Mesendoderm (in vitro differentiated cells): Measurements from ENCODE around the gene FAM98C.

Source experiments
- DNase-seq: peaks from one replicate; pipeline ENCODE4 v3.0.0; 2013
- H2AK5ac ChIP-seq: 2 replicates; pipeline ENCODE4 v1.6.1; 2013; ENCODE audit warnings: low read length, inconsistent platforms
- H2BK120ac ChIP-seq: 2 replicates; pipeline ENCODE4 v1.6.1; 2013; ENCODE audit warnings: low read depth, mild to moderate bottlenecking, low read length, moderate library complexity, mixed read lengths
- H2BK15ac ChIP-seq: replicated peaks from 2 replicates; pipeline ENCODE4 v1.6.1; 2013; ENCODE audit warnings: low read depth, mild to moderate bottlenecking, moderate library complexity
- H2BK5ac ChIP-seq: 2 replicates; pipeline ENCODE4 v1.6.1; 2013; ENCODE audit warnings: low read length, inconsistent platforms
- H3K18ac ChIP-seq: 2 replicates; pipeline ENCODE4 v1.6.1; 2013; ENCODE audit warnings: mild to moderate bottlenecking, low read length, mixed read lengths
- H3K23ac ChIP-seq: one replicate; pipeline ENCODE4 v1.6.1; 2013; ENCODE audit warnings: low read length
- H3K27ac ChIP-seq: 2 replicates; pipeline ENCODE4 v1.5.1; 2013; ENCODE audit warnings: low read depth, mild to moderate bottlenecking, inconsistent platforms, low read length, moderate library complexity
- H3K27me3 ChIP-seq: 2 replicates; pipeline ENCODE4 v1.6.1; 2013; ENCODE audit warnings: low read length, control low read depth, mild to moderate bottlenecking, inconsistent platforms; ENCODE audit not compliant: insufficient read depth, poor library complexity
- H3K36me3 ChIP-seq: 2 replicates; pipeline ENCODE4 v1.6.1; 2013; ENCODE audit warnings: low read length, inconsistent platforms; ENCODE audit not compliant: control insufficient read depth, insufficient read depth
- H3K4ac ChIP-seq: one replicate; pipeline ENCODE4 v1.6.1; 2013; ENCODE audit warnings: low read depth, mild to moderate bottlenecking, low read length, moderate library complexity
- H3K4me1 ChIP-seq: 2 replicates; pipeline ENCODE4 v1.6.1; 2013; ENCODE audit warnings: low read depth, low read length, inconsistent platforms; ENCODE audit not compliant: control insufficient read depth
- H3K4me2 ChIP-seq: 2 replicates; pipeline ENCODE4 v1.6.1; 2013; ENCODE audit warnings: low read length
- H3K4me3 ChIP-seq: 2 replicates; pipeline ENCODE4 v1.5.1; 2013; ENCODE audit warnings: mild to moderate bottlenecking, low read length
- H3K56ac ChIP-seq: one replicate; pipeline ENCODE4 v1.6.1; 2013; ENCODE audit warnings: low read length
- H3K79me1 ChIP-seq: 2 replicates; pipeline ENCODE4 v1.6.1; 2013; ENCODE audit warnings: low read length, inconsistent platforms
- H3K79me2 ChIP-seq: 2 replicates; pipeline ENCODE4 v1.6.1; 2013; ENCODE audit warnings: mild to moderate bottlenecking, low read length; ENCODE audit not compliant: control insufficient read depth, insufficient read depth
- H3K9ac ChIP-seq: 2 replicates; pipeline ENCODE4 v1.6.1; 2013; ENCODE audit warnings: low read length, inconsistent platforms
- H4K5ac ChIP-seq: one replicate; pipeline ENCODE4 v1.6.1; 2013; ENCODE audit warnings: low read length
- H4K8ac ChIP-seq: one replicate; pipeline ENCODE4 v1.6.1; 2013; ENCODE audit warnings: low read depth, mild to moderate bottlenecking, control low read depth, low read length, moderate library complexity
- WGBS: extraction: QIAGEN DNeasy Blood & Tissue Kit; methylation state at CpG from one replicate; pipeline ENCODE4 v1.1.7; 2013; ENCODE audit warnings: low lambda C conversion rate, missing lambda C conversion rate; ENCODE audit not compliant: insufficient coverage; ENCODE audit errors: extremely low coverage; 5-methylcytosine and 5-hydroxymethylcytosine counted together

FAM98C gene

GRCh38 chr19:38421856-38422255, 19.0 kb downstream of the FAM98C start:
- no peak overlapping the region for H2BK120ac ChIP-seq
- H3K4me1 ChIP-seq = peaks cover 6% of the 10 kb centered on the region
- H3K27me3 ChIP-seq = no peaks in the 10 kb centered on the region
- no peak overlapping the region for H4K5ac ChIP-seq
- no peak for DNase-seq
- no CpG with 5 or more reads among the region's 14 CpGs for WGBS
- no peak overlapping the region for H3K9ac ChIP-seq
- no peak overlapping the region for H3K4me2 ChIP-seq
- no peak overlapping the region for H2BK5ac ChIP-seq
- H3K79me1 ChIP-seq = no peaks in the 10 kb centered on the region
- no peak overlapping the region for H4K8ac ChIP-seq
- H3K4me3 ChIP-seq = no peak overlapping the region
- no peak overlapping the region for H3K27ac ChIP-seq
- no peak overlapping the region for H2AK5ac ChIP-seq
- H3K23ac ChIP-seq = no peak overlapping the region
- H2BK15ac ChIP-seq = no peak overlapping the region
- no peaks in the 10 kb centered on the region for H3K79me2 ChIP-seq
- H3K36me3 ChIP-seq = no peaks in the 10 kb centered on the region
- H3K4ac ChIP-seq = no peak overlapping the region
- no peak overlapping the region for H3K18ac ChIP-seq
- H3K56ac ChIP-seq = no peak overlapping the region

- no peaks in the 10 kb centered on the region for H3K36me3 ChIP-seq
- no CpG with 5 or more reads among the region's 7 CpGs for WGBS
- H3K18ac ChIP-seq = no peak overlapping the region
- H4K5ac ChIP-seq = no peak overlapping the region
- H3K4me1 ChIP-seq = peaks cover 6% of the 10 kb centered on the region
- H2BK5ac ChIP-seq = no peak overlapping the region
- no peak overlapping the region for H3K4ac ChIP-seq
- H3K23ac ChIP-seq = no peak overlapping the region
- no peak overlapping the region for H2BK15ac ChIP-seq
- no peak overlapping the region for H2AK5ac ChIP-seq
- no peaks in the 10 kb centered on the region for H3K27me3 ChIP-seq
- H3K79me1 ChIP-seq = no peaks in the 10 kb centered on the region
- no peak overlapping the region for H3K9ac ChIP-seq
- no peak overlapping the region for H2BK120ac ChIP-seq
- DNase-seq = no peak
- H3K27ac ChIP-seq = no peak overlapping the region
- no peak overlapping the region for H4K8ac ChIP-seq
- H3K56ac ChIP-seq = peak overlapping the region; percentile 15
- no peak overlapping the region for H3K4me2 ChIP-seq
- H3K79me2 ChIP-seq = no peaks in the 10 kb centered on the region
- H3K4me3 ChIP-seq = no peak overlapping the region
These were observed 19.5 kb downstream of the FAM98C start for GRCh38 chr19:38422438-38422837.

DNA sequence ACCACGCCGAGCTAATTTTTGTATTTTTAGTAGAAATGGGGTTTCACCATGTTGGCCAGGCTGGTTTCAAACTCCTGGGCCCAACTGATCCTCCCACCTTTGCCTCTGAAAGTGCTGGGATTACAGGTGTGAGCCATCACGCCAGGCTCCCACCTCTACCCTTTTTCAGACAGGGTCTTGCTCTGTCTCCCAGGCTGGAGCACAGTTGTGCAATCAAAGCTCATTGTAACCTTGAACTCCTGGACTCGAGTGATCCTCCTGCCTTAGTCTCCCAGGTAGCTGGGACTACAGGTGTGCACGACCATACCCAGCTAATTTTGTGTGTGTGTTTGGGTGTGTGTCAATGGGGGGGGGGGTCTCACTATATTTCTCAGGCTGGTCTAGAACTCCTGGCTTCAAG, 21.4 kb downstream of the FAM98C start:
- Histone ChIP-seq H3K79me2 (no peaks in the 10 kb centered on the region), H2BK15ac (no peak overlapping the region), H3K4me1 (peaks cover 4% of the 10 kb centered on the region), H3K79me1 (no peaks in the 10 kb centered on the region), H2AK5ac (no peak overlapping the region), H3K9ac (no peak overlapping the region), H4K5ac (no peak overlapping the region), H2BK5ac (no peak overlapping the region), H3K18ac (no peak overlapping the region), H3K27ac (no peak overlapping the region), H3K27me3 (no peaks in the 10 kb centered on the region), H3K4ac (no peak overlapping the region), H3K4me3 (no peak overlapping the region), H3K36me3 (no peaks in the 10 kb centered on the region), H3K4me2 (no peak overlapping the region), H3K23ac (no peak overlapping the region), H2BK120ac (no peak overlapping the region), H3K56ac (no peak overlapping the region), H4K8ac (no peak overlapping the region)
- DNase-seq = no peak
- WGBS = no CpG with 5 or more reads among the region's 5 CpGs

DNA sequence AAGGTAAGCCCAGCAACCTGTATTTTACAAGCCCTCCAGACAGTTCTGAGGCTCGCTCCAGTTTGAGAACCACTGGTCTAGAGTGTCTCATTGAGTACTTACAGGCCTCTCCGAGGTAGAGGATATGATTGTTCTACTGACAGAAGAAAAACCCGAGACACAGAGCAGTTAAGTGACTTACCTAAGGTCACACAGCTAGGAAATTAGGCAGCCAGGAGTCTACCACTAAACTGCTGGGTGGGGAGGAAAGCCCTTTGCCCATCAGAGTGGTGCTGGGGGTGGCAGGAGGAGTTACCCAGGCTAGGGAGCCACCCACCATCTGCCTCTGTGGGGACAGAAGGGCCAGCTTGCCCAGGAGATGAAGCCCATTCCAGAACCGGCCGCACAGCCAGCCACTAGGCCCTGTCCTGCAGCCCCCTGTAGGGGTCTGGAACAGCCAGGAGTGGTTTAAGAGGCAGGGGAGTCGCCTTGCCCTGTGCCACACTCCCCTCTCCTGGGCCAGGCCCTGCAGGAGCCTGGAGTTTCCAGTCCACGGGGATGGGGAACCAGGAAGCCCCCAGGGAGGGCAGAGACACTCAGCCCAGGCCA, 22.4 kb downstream of the FAM98C start:
- Histone ChIP-seq H3K4me1 (peaks cover 4% of the 10 kb centered on the region), H3K18ac (no peak overlapping the region), H3K56ac (peak overlapping the region; percentile 76), H4K8ac (no peak overlapping the region), H3K4ac (peak overlapping the region; percentile 28), H2BK120ac (no peak overlapping the region), H3K4me2 (no peak overlapping the region), H3K27ac (no peak overlapping the region), H3K4me3 (no peak overlapping the region), H3K9ac (peak overlapping the region; percentile 51), H4K5ac (no peak overlapping the region), H2AK5ac (no peak overlapping the region), H3K36me3 (no peaks in the 10 kb centered on the region), H3K23ac (no peak overlapping the region), H3K27me3 (no peaks in the 10 kb centered on the region), H2BK15ac (no peak overlapping the region), H3K79me1 (no peaks in the 10 kb centered on the region), H3K79me2 (no peaks in the 10 kb centered on the region), H2BK5ac (no peak overlapping the region)
- no CpG with 5 or more reads among the region's 7 CpGs for WGBS
- no peak for DNase-seq

DNA sequence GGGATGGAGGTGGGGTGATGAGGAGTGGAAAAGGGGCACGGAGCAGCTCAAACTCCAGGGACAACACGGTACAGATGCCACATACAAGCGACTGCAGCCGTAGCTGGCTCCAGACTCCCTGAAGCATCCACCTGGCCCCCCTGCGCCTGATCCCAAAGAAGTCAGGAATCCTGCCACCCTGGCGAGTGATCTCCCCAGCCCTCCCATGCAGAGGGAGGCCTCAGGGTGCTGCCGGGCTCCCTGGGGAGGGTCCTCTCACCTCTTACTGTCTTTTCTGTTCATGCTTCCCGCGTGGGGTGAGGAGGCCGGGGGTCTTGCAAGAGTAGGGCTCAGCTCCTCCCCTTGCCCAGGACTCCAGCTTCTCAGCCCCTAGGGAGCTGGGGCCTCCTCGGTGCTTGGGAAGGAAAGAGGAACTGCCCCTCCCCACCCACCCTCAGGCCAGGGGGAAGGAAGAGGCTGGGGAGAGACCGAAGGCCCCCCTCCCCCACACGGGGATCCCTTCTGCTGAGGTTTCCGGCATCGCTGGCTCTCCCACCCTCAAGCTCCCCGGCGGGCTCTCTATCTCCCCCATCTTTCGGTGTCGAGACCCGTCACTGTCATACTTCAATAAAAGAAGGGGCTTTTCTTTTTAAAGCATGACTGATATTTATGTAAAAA, 23.0 kb downstream of the FAM98C start, which contains the start of gene RASGRP4:
TSS of gene RASGRP4 (minus strand) at position 410 of the 657 bp plus-strand sequence. CDS start at position 282, 128 bp downstream.
- no peak within 1 kb of the TSS for H3K4me3 ChIP-seq
- H3K23ac ChIP-seq = no peak within 1 kb of the TSS
- no peak within 1 kb of the TSS for H4K5ac ChIP-seq
- H3K4ac ChIP-seq = peak within 1 kb of the TSS; percentile 28
- WGBS = no CpG with 5 or more reads among the region's 20 CpGs
- H3K18ac ChIP-seq = peak within 1 kb of the TSS; percentile 42
- no peak within 1 kb of the TSS for H2AK5ac ChIP-seq
- peaks cover 4% of the 10 kb centered on the region for H3K4me1 ChIP-seq
- H3K56ac ChIP-seq = peak within 1 kb of the TSS; percentile 76
- DNase-seq = peak; percentile 30
- H2BK5ac ChIP-seq = no peak within 1 kb of the TSS
- peak within 1 kb of the TSS; percentile 51 for H3K9ac ChIP-seq
- H2BK120ac ChIP-seq = no peak within 1 kb of the TSS
- H3K4me2 ChIP-seq = no peak within 1 kb of the TSS
- no peaks in the 10 kb centered on the region for H3K79me2 ChIP-seq
- H3K36me3 ChIP-seq = no peaks in the 10 kb centered on the region
- H3K27ac ChIP-seq = no peak within 1 kb of the TSS
- H2BK15ac ChIP-seq = no peak within 1 kb of the TSS
- no peaks in the 10 kb centered on the region for H3K79me1 ChIP-seq
- no peaks in the 10 kb centered on the region for H3K27me3 ChIP-seq
- H4K8ac ChIP-seq = no peak within 1 kb of the TSS
